ENCODE results near the gene SAE1.

Gene SAE1

DNA sequence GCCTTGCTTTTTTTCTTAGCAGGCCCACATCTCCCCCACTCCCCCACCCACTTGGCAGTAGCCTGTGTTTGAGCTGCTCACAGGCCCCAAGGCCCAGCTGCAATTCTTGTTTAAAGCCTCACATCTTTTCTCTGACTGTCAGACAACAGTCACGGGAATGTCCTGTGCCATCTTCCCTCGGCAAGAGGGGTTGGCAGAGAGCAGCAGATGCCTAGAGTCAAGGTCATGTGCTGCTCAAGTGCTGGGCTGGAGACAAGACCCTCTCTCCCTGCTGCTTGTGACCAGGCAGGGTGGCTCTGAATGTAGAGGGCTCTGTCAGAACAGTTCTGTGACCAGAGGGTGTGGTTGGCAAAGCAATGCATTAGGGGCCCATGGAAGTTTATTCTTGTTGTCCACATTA lies 53.0 kb downstream of the SAE1 start:
- POLR2A ChIA-PET: no interaction called here

GRCh38 chr19:47186446-47187334 lies 56.1 kb downstream of the SAE1 start:
- CTCF ChIA-PET: interaction anchor here (0.7 kb wide), 2 partner anchors 10 to 61 kb away, joined by 3 read pairs; no protein-coding TSS in a partner anchor
- POLR2A ChIA-PET: interaction anchor here (0.7 to 1.4 kb wide), 2 partner anchors 55 to 70 kb away, joined by 3 read pairs; partner anchors contain the start of genes CCDC9 and SAE1
- DNase-seq (ENCODE audit: extremely low spot score): no peak
- TF ChIP-seq ELF4 (IDR thresholded peaks at IDR 0.05) (no peak), SUZ12 (IDR thresholded peaks at IDR 0.05) (no peak), CTBP1 (IDR thresholded peaks at IDR 0.05; ENCODE audit: borderline replicate concordance) (no peak), FOXK2 (IDR thresholded peaks at IDR 0.05) (no peak), ZNF384 (IDR thresholded peaks at IDR 0.05) (no peak), FOXA1 (IDR thresholded peaks at IDR 0.05) (no peak), L3MBTL2 (conservative IDR thresholded peaks at IDR 0.05) (no peak), TARDBP (IDR thresholded peaks at IDR 0.05) (no peak), FOXM1 (IDR thresholded peaks at IDR 0.05; ENCODE audit: borderline replicate concordance) (no peak), BHLHE40 (IDR thresholded peaks at IDR 0.05; ENCODE audit: borderline replicate concordance) (no peak), NFRKB (IDR thresholded peaks at IDR 0.05) (no peak), LEF1 (IDR thresholded peaks at IDR 0.05; ENCODE audit: borderline replicate concordance) (no peak), ARNT (IDR thresholded peaks at IDR 0.05) (no peak), HDGF (IDR thresholded peaks at IDR 0.05; ENCODE audit: borderline replicate concordance) (no peak), SP1 (IDR thresholded peaks at IDR 0.05) (no peak)
- TF ChIP-seq, protein P1, sequence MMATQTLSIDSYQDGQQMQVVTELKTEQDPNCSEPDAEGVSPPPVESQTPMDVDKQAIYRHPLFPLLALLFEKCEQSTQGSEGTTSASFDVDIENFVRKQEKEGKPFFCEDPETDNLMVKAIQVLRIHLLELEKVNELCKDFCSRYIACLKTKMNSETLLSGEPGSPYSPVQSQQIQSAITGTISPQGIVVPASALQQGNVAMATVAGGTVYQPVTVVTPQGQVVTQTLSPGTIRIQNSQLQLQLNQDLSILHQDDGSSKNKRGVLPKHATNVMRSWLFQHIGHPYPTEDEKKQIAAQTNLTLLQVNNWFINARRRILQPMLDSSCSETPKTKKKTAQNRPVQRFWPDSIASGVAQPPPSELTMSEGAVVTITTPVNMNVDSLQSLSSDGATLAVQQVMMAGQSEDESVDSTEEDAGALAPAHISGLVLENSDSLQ (IDR thresholded peaks at IDR 0.05): no peak

More for the DNA sequence above, 53.0 kb downstream of the SAE1 start:
- TF ChIP-seq LEF1 (IDR thresholded peaks at IDR 0.05; ENCODE audit: borderline replicate concordance) (no peak), FOXK2 (IDR thresholded peaks at IDR 0.05) (no peak)
- DNase-seq (ENCODE audit: extremely low spot score): no peak
- CTCF ChIA-PET: no interaction called here

- POLR2A ChIA-PET: interaction anchor here (1.4 kb wide), 1 partner anchor 69 kb away, joined by 3 read pairs; the partner anchor contains the start of gene CCDC9
- TF ChIP-seq TARDBP (IDR thresholded peaks at IDR 0.05): no peak
- no peak for TF ChIP-seq HDGF (IDR thresholded peaks at IDR 0.05; ENCODE audit: borderline replicate concordance)
- no peak for TF ChIP-seq SP1 (IDR thresholded peaks at IDR 0.05)
- TF ChIP-seq NFRKB (IDR thresholded peaks at IDR 0.05): no peak
- TF ChIP-seq ARNT (IDR thresholded peaks at IDR 0.05): no peak
- no peak for TF ChIP-seq SUZ12 (IDR thresholded peaks at IDR 0.05)
- CTCF ChIA-PET: interaction anchor here (0.7 kb wide), 1 partner anchor 10 kb away, joined by 3 read pairs; no protein-coding TSS in a partner anchor
- DNase-seq (ENCODE audit: extremely low spot score): no peak
Measured at GRCh38 chr19:47187335-47187655, 56.7 kb downstream of the SAE1 start.

GRCh38 chr19:47187797-47188196 lies 57.2 kb downstream of the SAE1 start:
- ChIA-PET CTCF (interaction anchor here (0.7 kb wide), 1 partner anchor 9 kb away, joined by 3 read pairs; no protein-coding TSS in a partner anchor), POLR2A (no interaction called here)
- TF ChIP-seq FOXK2 (IDR thresholded peaks at IDR 0.05) (no peak), ZNF384 (IDR thresholded peaks at IDR 0.05) (no peak), LEF1 (IDR thresholded peaks at IDR 0.05; ENCODE audit: borderline replicate concordance) (no peak), SUZ12 (IDR thresholded peaks at IDR 0.05) (no peak), BHLHE40 (IDR thresholded peaks at IDR 0.05; ENCODE audit: borderline replicate concordance) (no peak)
- no peak for DNase-seq (ENCODE audit: extremely low spot score)

- DNase-seq (ENCODE audit: extremely low spot score): no peak
- TF ChIP-seq FOXK2 (IDR thresholded peaks at IDR 0.05) (no peak), SP1 (IDR thresholded peaks at IDR 0.05) (no peak), FOXM1 (IDR thresholded peaks at IDR 0.05; ENCODE audit: borderline replicate concordance) (no peak), NFRKB (IDR thresholded peaks at IDR 0.05) (no peak), ARNT (IDR thresholded peaks at IDR 0.05) (no peak), ZNF384 (IDR thresholded peaks at IDR 0.05) (no peak), FOXA1 (IDR thresholded peaks at IDR 0.05) (no peak), HDGF (IDR thresholded peaks at IDR 0.05; ENCODE audit: borderline replicate concordance) (no peak), CTBP1 (IDR thresholded peaks at IDR 0.05; ENCODE audit: borderline replicate concordance) (no peak), SUZ12 (IDR thresholded peaks at IDR 0.05) (no peak), BHLHE40 (IDR thresholded peaks at IDR 0.05; ENCODE audit: borderline replicate concordance) (no peak), LEF1 (IDR thresholded peaks at IDR 0.05; ENCODE audit: borderline replicate concordance) (no peak), ELF4 (IDR thresholded peaks at IDR 0.05) (no peak), TARDBP (IDR thresholded peaks at IDR 0.05) (no peak), L3MBTL2 (conservative IDR thresholded peaks at IDR 0.05) (no peak)
- TF ChIP-seq, protein P1 (IDR thresholded peaks at IDR 0.05): no peak
- ChIA-PET CTCF (no interaction called here), POLR2A (no interaction called here)
Measured at GRCh38 chr19:47188507-47189033, 57.9 kb downstream of the SAE1 start.

DNA sequence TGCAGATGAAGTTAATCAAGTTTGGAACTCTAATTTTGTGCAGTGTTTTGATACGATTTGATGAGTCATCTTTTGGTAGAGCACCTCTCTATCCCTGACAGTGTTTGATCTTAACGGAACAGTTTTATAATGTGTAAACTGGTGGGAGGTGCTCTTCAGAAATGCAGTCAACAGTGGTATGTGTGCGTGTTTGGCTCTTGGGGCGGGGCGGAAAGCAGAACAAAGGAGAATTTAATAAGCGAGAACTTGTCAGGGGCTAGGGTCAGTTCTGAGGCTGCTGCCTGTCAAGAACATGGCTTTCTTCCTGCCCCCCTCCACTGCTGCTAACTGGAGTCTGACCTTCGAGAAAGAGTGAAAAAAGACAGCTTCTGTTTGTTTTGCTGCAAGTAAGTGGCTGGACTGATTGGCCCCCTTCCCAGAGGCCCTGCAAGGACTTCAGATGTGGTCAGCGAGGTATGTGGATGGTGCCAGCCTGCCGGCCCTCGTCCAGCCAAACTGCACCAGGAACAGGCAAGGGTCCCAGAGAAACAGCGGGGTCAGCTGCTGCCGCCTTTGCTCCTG lies 59.6 kb downstream of the SAE1 start:
- TF ChIP-seq NFRKB (IDR thresholded peaks at IDR 0.05) (no peak), LEF1 (IDR thresholded peaks at IDR 0.05; ENCODE audit: borderline replicate concordance) (no peak)
- no peak for DNase-seq (ENCODE audit: extremely low spot score)
- ChIA-PET POLR2A (no interaction called here), CTCF (interaction anchor here (0.6 kb wide), 1 partner anchor 54 kb away, joined by 3 read pairs; no protein-coding TSS in a partner anchor)
